Choroid plexus epithelial cell (primary cell): ENCODE measurements around the gene TRAF2.

Experiments
- DNase-seq: peaks from one replicate; pipeline ENCODE4 v3.0.0-alpha.2; 2010; ENCODE audit warnings: low read depth
- H3K4me3 ChIP-seq: 2 replicates; pipeline ENCODE4 v1.5.1; 2011; ENCODE audit warnings: low read depth, mild to moderate bottlenecking, control low read depth, low read length, moderate library complexity
- TF ChIP-seq, protein P1 (sequence below): conservative IDR thresholded peaks from 2 replicates; pipeline ENCODE4 v1.5.1; 2011; ENCODE audit warnings: low read depth, mild to moderate bottlenecking, control low read depth, inconsistent platforms, low read length, moderate library complexity

The TRAF2 gene

GRCh38 chr9:136896027-136896426 lies 9.7 kb downstream of the TRAF2 start:
- TF ChIP-seq, protein P1, sequence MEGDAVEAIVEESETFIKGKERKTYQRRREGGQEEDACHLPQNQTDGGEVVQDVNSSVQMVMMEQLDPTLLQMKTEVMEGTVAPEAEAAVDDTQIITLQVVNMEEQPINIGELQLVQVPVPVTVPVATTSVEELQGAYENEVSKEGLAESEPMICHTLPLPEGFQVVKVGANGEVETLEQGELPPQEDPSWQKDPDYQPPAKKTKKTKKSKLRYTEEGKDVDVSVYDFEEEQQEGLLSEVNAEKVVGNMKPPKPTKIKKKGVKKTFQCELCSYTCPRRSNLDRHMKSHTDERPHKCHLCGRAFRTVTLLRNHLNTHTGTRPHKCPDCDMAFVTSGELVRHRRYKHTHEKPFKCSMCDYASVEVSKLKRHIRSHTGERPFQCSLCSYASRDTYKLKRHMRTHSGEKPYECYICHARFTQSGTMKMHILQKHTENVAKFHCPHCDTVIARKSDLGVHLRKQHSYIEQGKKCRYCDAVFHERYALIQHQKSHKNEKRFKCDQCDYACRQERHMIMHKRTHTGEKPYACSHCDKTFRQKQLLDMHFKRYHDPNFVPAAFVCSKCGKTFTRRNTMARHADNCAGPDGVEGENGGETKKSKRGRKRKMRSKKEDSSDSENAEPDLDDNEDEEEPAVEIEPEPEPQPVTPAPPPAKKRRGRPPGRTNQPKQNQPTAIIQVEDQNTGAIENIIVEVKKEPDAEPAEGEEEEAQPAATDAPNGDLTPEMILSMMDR, result no peak
- no peak for DNase-seq

DNA sequence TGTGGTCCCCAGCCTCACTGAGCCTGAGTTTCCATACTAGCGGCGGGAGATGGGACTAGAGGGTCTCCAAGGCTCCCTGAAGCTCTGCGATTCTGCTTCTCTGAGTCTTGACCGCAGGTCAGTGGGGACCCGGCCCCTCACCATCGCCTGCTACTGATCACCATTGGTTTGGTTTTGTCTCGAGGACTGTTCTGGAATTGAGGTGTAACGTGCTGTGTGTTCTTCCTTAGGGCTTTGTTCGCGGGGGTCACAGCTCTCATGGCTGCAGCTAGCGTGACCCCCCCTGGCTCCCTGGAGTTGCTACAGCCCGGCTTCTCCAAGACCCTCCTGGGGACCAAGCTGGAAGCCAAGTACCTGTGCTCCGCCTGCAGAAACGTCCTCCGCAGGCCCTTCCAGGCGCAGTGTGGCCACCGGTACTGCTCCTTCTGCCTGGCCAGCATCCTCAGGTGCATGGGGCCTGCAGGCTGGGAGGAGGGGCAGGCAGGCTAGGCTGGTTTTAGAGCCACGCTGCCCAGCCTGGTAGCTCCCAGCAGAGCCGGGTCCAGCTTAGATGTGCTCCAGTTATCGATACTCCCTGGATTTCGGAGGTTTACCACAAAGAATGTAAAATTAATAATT lies 12.3 kb downstream of the TRAF2 start:
- no peak overlapping the region for H3K4me3 ChIP-seq
- DNase-seq, result no peak
- TF ChIP-seq, protein P1, result no peak

More at GRCh38 chr9:136896027-136896426, 9.7 kb downstream of the TRAF2 start:
- no peak overlapping the region for H3K4me3 ChIP-seq

- no peak overlapping the region for H3K4me3 ChIP-seq
- DNase-seq, result no peak
- TF ChIP-seq, protein P1, result peak; percentile 9
Observed at GRCh38 chr9:136899196-136899595, 12.9 kb downstream of the TRAF2 start.

- no peak for DNase-seq
- no peak overlapping the region for H3K4me3 ChIP-seq
- TF ChIP-seq, protein P1, result no peak
Observed at GRCh38 chr9:136900556-136900955, 14.2 kb downstream of the TRAF2 start.

DNA sequence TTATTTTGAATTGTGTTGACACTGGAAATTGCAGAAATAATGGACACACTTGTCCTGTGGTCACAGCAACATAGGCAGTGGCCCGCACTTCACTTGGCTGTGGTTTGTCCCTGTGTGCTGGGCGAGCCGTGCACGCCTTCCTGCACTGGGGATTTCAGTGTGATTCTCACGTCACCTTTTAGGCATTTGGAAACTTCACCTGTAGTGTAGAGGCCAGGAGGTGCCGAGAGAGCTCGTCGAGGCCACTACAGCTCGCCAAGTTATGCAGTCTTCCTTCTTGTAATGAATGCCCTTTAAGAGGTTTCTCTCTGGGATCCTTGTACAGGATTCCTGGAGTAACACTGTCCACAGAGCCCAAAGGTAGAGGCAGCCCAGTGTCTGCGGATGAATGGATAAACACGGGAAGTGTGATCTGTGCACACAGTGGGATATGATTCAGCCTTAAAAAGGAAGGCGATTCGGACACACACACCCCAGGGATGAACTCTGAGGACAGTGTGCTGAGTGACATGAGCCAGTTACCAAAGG lies 14.7 kb downstream of the TRAF2 start:
- TF ChIP-seq, protein P1, result no peak
- DNase-seq, result peak; percentile 14
- H3K4me3 ChIP-seq, result no peak overlapping the region

GRCh38 chr9:136901516-136902258 lies 15.4 kb downstream of the TRAF2 start:
- peak; percentile 59 for DNase-seq
- H3K4me3 ChIP-seq, result no peak overlapping the region
- TF ChIP-seq, protein P1, result no peak
